Body of pancreas (tissue), 4 donors: Measurements from ENCODE around the gene UBA1.

Source experiments
- CTCF ChIP-seq, 7 experiments: fragments of 450-650 bp in 4 of 7; fragments of 200-600 bp in 3 of 7; sonication (generic) in 3 of 7; IDR thresholded peaks; one replicate each; pipeline ENCODE4 v1.5.1; 2016 to 2019; ENCODE audit warnings: antibody characterized with exemption in 7 of 7
- POLR2A ChIP-seq, 3 donors: fragments of 450-650 bp; IDR thresholded peaks; one replicate each; pipeline ENCODE4 v1.6.1; 2016; ENCODE audit warnings: antibody characterized with exemption in 3 of 3, mild to moderate bottlenecking in 2 of 3

DNA sequence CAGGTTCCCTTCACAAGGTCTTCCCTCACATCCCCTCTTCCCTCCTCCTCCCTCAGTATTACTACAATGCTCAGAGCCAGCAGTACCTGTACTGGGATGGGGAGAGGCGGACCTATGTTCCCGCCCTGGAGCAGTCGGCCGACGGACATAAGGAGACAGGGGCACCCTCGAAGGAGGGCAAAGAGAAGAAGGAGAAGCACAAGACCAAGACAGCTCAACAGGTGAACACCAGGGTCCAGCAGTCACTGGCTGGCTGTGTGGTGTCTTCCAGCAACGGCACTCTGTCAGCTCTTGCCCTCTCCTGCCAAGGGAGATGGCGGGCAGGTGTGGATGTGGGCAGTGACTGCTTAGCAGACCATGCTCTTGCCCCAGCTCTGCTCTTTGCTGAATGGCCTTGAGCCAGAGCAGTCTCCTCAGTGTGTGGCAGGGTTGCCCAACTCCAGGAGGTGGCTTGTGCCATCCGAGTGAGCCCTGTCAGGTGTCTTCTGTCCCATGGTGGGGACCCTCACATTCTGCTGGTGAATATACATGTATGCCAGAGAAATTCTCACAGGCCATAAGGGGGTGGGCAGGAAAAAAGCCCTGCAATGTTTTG lies 11.4 kb upstream of the UBA1 start:
- no peak for TF ChIP-seq CTCF (IDR thresholded peaks at IDR 0.05)
- TF ChIP-seq POLR2A (IDR thresholded peaks at IDR 0.05): no peak
